ENCODE data around the gene MAGI1.

DNA sequence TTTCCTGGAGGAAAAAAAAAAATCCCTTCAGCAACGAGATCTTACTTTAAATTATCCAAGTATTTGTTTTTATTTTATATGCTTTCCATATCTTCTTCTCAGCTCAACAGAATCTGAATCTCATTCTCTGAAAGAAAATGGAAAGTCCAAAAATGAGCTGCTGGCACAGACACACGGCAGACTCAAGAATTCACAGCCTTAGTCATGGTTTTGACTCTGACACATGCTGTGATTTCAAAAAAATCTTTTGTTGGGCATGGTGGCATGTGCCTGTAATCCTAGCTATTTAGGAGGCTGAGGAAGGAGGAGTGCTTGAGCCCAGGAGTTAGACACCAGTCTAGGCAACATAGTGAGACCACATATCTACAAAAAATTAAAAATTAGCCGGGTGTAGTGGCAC lies 565.0 kb downstream of the MAGI1 start:
- TF ChIP-seq, protein P1, sequence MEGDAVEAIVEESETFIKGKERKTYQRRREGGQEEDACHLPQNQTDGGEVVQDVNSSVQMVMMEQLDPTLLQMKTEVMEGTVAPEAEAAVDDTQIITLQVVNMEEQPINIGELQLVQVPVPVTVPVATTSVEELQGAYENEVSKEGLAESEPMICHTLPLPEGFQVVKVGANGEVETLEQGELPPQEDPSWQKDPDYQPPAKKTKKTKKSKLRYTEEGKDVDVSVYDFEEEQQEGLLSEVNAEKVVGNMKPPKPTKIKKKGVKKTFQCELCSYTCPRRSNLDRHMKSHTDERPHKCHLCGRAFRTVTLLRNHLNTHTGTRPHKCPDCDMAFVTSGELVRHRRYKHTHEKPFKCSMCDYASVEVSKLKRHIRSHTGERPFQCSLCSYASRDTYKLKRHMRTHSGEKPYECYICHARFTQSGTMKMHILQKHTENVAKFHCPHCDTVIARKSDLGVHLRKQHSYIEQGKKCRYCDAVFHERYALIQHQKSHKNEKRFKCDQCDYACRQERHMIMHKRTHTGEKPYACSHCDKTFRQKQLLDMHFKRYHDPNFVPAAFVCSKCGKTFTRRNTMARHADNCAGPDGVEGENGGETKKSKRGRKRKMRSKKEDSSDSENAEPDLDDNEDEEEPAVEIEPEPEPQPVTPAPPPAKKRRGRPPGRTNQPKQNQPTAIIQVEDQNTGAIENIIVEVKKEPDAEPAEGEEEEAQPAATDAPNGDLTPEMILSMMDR (IDR thresholded peaks at IDR 0.05), result no peak
- TF ChIP-seq POLR2A (IDR thresholded peaks at IDR 0.05) (no peak), EP300 (IDR thresholded peaks at IDR 0.05) (no peak)
